GM21529 (cell line): ENCODE data around the gene SRSF10.
A peak's percentile ranks its signal among the peaks of the same experiment; 100 is the strongest.
"Not testable (repeated sequence)": the region's sequence is repeated elsewhere in the genome, so short reads cannot be mapped to it uniquely, and the experiment has no call there.

Experiments
- ATAC-seq: cut with Tn5 transposase; IDR thresholded peaks from one replicate; pipeline ENCODE4 v1.9.1; 2021; ENCODE audit not compliant: unreplicated experiment

The SRSF10 gene

DNA sequence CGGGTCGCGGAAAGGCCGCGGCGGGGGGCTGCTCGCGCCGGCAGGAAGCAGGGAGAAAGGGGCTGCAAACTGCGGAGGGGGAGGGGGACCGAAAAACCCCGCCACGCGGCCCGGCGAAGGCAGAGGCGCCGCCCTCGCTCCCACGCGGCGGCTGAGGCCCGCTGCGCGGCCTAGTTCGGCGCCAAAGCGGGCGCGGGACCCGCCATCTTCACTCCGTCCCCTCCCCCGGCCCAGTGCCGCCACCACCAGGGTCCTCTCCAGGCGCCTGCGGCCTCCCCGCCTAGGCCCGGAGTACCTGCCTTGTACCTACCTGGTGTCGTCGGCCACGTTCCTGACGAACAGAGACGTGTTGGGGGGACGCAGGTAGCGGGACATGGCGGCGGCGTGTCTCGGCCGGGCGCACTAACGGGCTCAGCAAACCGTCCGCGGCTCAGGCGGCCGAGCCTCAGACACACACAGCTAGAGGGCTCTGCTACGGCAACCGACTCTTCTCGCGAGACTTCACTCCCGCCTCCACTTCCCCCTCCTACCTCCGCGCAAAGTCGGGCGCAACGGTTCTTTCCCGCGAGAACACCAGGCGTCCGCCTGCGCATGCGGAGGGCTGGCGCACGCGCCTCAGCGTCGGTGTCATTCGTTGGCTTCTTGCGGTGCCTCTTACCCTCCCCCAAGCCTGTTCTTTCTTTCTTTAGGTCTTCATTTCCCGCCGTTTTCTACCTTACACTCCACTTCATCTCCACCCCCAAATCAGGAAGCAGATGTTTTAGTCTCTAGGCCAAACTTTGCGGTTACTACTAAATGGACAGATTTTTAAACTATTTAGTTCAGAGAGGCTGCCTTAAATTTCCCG is at the start of gene SRSF10:
TSS of gene SRSF10 (minus strand) at position 447 of the 847 bp plus-strand sequence. CDS start at position 375, 72 bp downstream.
- peak; percentile 89 for ATAC-seq

DNA sequence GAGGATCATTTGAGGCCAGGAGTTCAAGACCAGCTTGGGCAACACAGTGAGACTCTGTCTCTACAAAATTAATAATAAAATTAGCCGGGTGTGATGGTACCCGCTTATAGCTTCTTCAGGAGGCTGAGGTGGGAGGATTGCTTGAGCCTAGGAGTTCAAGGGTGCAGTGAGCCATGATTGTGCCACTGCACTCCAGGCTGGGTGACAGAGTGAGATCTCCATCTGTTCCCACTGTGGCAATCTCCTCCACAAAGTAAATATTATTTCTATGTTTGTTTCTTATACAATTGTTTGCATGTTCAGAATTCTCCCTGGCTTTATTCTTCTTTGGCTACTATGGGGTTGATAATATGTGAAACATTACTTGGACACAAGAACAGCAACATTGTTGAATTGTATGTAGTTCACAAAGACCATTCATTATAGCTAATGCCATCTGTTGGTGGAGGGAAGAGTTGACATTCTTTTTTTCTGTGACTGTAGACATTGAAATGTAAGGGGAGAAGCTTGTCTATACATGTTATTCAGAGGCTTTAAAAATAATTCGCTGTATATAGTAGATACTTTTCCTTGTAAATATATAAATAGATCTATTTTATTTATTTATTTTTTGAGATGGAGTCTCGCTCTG is 47.8 kb upstream of the SRSF10 start:
- no peak for ATAC-seq

DNA sequence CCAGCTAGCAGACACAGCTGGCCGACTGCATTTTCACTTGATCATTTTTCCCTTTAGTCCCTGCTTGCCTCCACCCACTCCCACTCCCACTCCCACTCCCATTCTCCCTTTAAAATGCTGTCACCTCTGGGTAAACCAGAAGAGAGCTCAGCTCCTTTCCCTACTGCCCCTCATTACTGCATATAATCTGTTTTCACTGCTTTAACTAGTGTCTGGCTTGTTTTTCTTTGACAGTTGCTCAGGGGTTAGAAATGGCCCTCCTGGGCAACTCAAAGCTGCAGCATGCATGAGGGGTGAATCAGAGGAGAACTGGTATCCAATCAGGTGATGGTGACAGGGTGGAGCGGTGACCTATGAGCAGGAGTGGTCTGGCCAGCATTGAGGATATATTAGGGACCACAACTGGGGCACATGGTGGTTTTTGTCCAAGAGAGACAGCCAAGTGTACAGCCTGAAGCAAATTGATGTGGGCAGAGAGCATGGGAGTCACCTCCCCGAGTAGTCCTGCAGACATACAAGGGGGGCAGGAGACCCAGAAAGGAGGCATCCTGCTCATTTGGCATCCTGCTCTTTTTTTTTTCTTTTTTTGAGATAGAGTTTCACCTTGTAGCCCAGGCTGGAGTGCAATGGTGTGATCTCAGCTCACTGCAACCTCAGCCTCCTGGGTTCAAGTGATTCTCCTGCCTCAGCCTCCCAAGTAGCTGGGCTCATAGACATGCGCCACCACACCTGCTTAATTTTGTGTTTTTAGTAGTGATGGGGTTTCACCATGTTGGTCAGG is 42.6 kb upstream of the SRSF10 start:
- ATAC-seq, result no peak

DNA sequence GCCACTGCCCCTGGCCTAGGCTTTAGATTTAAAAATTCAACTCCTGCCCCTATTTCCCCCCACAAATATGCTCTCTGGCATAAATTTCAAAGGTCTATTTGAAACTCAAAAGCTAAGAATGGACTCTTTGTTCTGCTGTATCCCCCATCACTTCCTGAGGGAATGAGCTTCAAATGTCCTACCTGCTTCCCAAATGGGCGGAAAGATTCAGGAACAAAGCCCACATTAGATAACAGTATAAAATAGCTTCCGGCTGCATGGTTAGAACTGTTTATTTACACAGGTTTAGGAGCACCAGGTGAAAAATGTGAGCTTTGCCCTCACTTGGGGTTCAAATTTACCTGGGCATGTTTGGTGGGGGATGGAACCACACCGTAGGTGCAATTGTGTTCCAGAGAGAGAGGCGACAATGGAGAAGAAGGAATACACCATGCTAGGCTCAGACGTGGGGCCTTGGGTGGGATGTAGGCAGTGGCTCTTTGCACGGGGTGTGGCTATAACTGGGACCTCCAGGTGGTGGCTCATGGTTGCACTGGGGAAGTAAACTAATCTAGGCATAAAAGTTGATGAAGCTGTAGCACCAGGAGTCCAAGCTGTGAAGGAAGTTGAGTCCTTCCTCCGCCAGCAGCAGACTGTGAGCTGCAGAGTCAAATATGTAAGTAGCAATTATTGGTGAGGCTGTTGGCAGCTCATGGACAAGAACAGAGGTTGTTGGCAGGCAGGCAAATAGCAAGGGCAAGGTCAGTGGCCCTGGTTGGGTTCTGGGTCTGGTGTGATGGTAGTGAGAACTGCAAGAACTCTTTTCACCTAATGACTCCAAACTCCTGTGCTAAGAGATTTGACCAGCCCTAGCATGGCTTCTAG is 41.5 kb upstream of the SRSF10 start:
- ATAC-seq, result no peak

DNA sequence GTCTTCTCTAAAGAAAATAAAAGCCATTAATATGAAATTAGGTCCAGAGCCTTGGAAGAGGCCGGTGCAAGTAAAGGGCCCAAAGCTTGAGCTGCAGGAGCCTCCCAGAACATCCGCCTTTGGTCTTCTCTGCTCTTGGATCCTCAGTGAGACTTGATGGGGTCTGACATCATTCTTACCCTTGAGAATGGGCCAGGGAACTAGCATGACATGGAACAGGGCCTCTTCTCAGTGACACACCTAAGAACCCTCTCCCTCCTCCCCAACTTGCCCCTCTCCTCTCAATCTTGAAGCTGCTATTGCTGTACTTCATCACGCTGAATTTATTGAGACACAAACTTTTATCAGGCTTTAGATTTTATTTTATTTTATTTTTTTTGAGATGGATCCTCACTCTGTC is 40.3 kb upstream of the SRSF10 start:
- ATAC-seq, result no peak

DNA sequence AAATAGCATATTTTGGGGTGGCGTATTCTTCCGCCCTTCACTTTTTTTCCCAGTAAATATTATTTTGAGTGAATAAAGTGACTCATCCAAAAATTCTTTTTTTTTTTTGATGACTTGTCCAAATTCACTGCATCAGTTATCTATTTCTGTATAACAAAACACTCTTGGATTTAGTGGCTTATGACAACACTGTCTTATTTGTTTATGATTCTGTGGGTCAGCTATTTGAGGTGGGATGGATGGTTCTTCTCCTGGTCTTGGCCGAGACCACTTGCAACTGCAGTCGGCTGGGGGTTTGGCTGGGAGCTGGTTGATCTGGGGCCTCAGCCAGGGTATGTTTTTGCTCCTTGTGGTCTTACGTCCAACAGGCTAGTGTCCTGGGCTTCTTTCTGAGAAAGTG is 39.9 kb upstream of the SRSF10 start:
- no peak for ATAC-seq

DNA sequence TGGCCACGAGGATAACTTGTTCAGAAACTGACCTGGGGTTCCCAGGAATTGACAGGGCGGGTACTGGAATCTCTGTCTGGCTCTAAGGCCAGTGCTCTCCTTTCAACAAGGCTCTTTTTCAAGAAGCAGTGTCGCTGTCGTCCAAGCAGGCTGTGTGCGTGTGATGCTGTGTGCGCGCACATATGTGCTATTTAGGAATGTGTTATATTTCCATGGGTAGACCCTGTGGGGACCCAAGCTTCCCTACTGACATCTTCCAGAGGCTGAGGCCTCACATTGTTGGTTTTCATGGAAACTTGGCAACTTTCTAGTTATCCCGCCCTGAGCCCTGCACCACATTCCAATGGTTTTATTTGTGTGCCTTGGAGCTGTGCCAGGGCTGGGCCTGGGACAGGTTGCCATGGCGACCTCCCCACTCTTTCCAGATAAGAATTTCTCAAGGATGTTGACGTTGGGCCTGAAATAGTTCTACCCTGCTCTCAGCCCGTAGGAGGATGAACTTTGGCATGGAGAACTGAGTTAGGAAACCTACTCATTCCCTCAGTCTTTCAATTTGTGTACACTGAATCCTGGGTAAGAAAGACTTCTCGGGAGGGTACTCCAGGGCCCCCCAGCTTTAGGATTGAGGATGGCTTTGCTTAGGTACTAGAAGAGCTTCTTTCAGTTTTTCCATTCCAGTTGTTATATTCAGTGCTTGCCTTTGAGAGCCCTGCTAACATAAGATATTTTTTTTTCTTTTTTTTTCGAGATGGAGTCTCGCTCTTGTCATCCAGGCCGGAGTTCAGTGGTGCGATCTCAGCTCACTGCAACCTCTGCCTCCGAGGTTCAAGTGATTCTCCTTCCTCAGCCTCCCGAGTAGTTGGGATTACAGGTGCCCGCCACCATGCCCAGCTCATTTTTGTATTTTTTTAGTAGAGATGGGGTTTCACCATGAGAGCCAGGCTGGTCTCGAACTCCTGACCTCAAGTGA is 38.8 kb upstream of the SRSF10 start:
- no peak for ATAC-seq

DNA sequence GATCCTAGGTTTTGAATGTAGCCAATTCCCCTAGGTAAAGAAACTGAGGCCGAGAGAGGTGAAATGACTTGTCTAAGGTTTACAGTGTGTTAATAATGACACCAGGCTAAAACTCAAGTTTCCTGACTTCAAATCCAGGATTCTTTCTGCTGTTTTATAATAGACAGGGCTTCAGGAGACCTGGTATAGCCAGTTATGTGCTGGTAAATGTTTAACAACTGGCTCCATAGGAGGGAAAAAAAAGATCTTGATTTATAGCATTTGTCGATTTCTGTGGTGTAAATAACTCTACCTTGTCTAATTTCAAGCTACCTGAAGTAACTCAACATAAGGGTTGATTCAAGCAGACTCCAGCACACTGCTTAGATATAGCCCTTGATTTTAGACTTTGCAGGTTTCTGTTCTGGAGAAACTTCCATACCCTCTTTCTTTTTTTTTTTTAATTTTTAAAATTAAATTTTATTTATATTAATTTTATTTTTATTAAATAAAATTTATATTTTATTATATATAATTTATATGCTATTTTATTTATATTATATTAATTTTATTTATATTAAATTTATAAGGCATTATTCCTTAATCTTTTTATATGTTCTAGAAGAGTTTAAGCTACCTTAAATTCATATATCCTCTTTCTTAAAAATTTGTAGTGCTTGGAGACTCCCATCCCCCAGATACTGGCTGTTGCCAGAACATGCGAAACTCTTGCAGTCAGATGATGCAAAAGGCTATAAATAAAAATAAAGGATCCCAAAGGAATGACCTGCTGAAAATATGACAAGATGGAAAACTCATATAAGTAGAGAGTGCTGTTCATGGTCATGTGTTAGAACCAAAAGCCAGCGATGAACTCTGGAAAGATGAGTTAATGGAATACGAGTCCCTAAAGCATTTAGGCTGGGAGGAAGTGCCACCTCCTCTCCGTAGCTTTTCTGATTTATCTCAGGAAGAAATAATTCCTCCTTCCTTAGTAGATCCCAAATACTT is 35.4 kb upstream of the SRSF10 start:
- ATAC-seq, result no peak

DNA sequence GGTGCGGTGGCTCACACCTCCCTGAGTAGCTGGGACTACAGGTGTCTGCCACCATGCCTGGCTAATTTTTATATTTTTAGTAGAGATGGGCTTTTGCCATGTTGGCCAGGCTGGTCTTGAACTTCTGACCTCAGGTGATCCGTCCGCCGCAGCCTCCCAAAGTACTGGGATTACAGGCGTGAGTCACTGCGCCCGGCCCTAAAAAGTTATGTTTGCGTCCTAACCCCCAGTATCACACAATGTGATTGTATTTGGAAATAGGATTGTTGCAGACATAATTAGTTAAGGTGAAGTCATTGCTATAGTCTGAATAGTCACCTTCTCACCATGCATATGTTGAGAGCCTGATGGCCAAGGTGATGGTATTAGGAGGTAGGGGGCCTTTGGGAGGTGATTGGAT is 32.8 kb upstream of the SRSF10 start:
- ATAC-seq, result not testable (repeated sequence)

DNA sequence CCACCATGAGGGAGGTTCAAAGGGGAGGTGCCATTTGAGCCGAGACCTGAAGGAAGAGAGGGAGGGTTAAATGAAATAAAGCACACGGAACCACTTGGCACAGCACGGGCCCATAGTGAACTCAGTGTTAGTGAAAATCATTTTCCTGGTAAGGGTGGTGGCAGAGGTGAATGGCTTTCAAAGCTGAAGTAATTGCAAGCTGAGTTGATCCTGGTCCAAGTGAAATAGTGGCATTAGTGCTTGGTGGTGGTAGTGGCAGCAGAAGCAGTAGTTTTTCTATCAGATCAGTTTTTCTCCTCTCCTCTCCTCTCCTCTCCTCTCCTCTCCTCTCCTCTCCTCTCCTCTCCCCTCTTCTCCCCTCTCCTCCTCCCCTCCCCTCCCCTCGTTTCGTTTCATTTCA is 30.5 kb upstream of the SRSF10 start:
- no peak for ATAC-seq

DNA sequence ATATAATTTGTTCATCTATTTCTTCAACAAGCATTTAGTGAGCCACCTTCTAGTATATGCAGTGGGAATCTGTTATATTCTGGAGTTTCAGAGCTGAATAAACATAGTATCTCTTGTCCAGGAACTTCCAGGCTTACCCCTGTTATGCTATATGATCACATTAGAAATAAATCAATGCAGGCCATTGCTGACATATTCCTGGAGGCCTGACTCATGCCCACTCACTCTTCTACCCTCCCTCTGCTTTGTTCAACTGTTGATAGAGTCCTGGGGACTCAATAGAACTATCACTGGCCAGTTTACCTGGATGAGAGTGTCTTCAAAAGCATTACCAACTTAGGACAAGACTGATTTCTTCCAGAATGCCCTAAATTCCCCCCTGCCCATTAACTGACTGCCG is 29.3 kb upstream of the SRSF10 start:
- ATAC-seq, result no peak

DNA sequence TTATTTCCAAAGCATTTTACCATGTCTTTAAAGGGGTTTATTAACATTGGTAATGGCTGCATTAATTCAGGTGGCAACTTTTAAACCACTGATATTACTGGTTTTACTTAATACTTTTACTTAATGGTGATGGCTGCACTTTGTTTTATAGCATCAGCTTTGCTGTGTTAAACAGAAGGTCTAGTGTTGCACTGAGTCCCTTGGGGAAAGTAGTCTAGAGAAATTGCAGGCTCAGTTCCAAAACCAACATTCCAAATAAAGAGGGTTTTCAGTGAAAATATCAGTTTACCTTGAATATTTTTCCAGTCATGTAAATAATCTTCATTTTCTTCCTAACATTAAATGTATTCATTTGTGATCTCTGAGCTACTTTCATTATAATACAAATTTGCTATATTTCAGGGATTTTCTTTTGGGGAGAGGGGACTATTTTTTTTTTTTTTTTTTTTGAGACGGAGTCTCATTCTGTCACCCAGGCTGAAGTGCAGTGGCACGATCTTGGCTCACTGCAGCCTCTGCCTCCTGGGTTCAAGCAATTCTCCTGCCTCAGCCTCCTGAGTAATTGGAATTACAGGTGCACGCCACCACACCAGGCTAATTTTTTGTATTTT is 28.6 kb upstream of the SRSF10 start:
- not testable (repeated sequence) for ATAC-seq

DNA sequence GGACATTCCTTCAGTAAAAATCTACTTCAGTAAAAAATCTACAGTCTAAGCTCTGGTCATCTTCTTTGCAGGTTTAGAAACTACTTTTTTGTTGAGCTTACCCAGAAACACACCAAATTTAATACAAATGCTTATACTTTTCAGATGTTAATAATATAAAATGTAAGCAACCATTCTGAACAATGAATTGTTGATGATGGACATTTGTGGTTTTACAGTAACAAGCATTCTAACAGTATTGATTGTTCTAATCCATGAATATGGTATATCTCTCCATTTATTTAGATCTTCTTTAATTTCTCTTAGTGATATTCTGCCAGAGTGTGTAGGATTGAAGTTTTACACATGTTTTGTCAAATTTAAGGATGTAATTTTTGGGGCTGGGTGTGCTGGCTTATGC is 27.0 kb upstream of the SRSF10 start:
- no peak for ATAC-seq

DNA sequence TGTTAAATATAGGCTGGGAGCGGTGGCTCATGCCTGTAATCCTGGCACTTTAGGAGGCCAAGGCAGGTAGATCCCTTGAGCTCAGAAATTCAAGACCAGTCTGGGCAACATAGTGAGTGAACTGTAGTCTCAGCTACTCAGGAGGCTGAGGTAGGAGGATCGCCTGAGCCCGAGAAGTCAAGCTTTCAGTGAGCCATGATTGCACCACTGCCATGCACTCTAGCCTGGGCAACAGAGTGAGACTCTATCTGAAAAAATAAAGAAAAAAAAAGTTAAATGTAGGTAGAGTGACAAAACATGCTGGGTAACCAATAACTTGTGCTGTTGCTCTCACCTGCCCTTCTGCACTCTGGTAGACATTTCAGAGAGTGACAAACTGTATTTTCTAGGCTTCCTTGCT is 25.0 kb upstream of the SRSF10 start:
- no peak for ATAC-seq

DNA sequence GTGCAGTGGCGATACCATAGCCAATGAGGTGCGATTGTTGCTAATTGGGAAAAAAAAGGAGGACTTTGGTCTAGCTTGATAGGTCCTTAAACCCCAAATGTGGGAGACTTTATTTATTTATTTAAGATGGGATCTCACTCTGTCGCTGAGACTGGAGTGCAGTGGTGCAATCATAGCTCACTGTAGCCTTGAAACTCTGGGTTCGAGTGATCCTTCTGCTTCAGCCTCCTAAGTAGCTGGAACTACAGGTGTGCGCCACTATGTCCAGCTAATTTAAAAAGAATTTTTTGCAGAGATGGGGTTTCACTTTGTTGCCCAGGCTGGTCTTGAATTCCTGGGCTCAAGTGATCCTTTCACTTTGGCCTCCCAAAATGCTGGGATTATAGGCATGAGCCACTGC is 24.0 kb upstream of the SRSF10 start:
- ATAC-seq, result no peak

DNA sequence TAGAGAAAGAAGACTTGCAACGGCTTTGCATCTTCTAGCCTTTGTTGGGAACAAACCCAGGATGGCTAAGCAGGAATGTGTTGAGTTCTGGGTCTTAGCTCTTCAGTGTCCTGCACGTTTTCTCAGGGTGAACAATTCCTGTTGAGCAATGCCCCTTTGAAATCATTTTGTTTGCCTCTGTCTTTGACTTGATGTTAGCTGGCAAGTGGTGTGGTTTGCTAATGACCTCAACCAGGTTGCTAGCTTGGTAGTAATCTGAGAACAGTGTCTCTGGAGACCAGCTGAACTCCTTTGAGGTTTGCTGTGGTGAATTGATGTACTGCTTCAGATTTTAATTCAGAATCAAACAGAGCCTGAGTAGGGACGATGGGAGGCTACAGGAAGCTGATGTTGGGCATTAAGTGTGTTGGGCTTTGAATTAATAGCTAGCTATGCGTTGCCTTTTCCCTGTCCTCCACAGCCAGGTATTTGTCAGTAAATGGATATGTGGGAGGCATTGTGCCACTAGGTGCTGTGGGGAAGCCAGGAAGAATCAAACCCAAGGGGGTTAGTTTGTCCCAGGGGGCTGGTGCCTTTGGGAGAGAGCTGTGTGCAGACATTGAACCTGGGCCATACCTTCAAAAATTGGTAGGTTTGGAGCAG is 23.3 kb upstream of the SRSF10 start:
- ATAC-seq, result no peak

DNA sequence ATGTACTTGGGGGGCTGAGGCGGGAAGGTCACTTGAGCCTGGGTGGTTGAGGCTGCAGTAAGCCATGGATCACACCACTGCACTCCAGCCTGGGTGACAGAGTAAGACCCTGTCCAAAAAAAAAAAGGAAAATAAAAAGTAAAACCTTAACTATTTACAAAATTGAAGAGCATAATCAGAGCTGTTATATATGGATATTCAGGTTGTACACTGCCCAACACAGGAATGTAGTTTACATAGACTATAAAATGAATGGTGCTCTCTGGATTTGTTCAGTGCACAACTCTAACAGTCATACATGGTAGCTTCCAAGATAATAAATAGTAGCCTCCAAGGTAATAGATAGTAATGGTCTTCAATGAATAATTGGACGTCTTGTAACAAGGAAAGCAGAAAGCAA is 22.6 kb upstream of the SRSF10 start:
- ATAC-seq, result no peak
